HEK293T (cell line): ENCODE results near the gene GTF3C6.

Source experiments
- FOXA1 ChIP-seq: fragments of 450-650 bp; IDR thresholded peaks from 2 replicates; pipeline ENCODE4 v1.6.1; 2016; ENCODE audit warnings: mild to moderate bottlenecking
- FOXK2 ChIP-seq: fragments of 450-650 bp; IDR thresholded peaks from 2 replicates; pipeline ENCODE4 v1.6.1; 2016; ENCODE audit warnings: mild to moderate bottlenecking
- NFRKB ChIP-seq: fragments of 450-650 bp; IDR thresholded peaks from 2 replicates; pipeline ENCODE4 v1.6.1; 2016; ENCODE audit warnings: mild to moderate bottlenecking, moderate library complexity
- SUZ12 ChIP-seq: fragments of 450-650 bp; IDR thresholded peaks from 2 replicates; pipeline ENCODE4 v1.6.1; 2016; ENCODE audit warnings: mild to moderate bottlenecking
- ZNF384 ChIP-seq: fragments of 450-650 bp; IDR thresholded peaks from 2 replicates; pipeline ENCODE4 v1.6.1; 2016

DNA sequence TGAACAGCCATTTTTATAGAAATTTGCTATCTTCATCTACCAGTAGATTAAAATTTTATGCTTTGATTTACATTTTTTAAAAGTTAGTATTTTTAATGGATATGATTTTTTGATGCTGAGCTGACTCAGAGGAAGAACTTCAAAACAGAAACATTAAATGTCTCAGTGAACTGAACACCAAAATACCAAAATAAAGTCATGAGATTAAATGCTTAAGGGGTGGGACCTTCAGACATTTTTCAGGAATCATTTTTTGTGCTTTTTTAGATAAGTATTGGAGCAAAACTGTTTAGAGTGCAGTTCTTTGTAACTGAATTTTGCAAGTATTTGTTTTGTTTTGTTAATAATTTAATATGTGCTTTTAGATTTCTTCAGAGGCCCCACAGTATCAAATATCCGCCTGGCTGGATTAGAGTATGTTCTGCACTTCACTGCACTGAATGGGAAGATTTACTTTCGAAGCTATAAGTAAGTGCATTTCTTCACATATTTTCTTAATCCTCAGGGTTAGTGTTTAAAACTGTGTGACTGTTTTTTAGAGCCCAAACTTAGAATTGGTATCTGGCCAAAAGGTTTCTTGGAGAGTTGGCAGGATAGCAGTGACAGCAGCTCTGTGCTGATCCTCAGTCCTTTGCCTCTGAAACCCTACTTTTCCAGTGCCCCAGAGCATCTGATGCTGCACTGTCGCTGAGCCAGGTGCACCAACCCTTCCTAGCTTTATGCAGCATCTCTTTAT, 57.1 kb downstream of the GTF3C6 start:
- TF ChIP-seq FOXA1, result no peak
- no peak for TF ChIP-seq SUZ12
- TF ChIP-seq NFRKB, result no peak
- TF ChIP-seq FOXK2, result no peak
- TF ChIP-seq ZNF384, result no peak
